ELR (cell line): ENCODE data around the gene CISD1.

ENCODE experiments used
- DNase-seq: peaks from one replicate; pipeline ENCODE4 v3.0.0-alpha.2; 2015; ENCODE audit warnings: low read depth

Gene CISD1

GRCh38 chr10:58266003-58266825, 2.7 kb upstream of the CISD1 start:
- peak; percentile 81 for DNase-seq

DNA sequence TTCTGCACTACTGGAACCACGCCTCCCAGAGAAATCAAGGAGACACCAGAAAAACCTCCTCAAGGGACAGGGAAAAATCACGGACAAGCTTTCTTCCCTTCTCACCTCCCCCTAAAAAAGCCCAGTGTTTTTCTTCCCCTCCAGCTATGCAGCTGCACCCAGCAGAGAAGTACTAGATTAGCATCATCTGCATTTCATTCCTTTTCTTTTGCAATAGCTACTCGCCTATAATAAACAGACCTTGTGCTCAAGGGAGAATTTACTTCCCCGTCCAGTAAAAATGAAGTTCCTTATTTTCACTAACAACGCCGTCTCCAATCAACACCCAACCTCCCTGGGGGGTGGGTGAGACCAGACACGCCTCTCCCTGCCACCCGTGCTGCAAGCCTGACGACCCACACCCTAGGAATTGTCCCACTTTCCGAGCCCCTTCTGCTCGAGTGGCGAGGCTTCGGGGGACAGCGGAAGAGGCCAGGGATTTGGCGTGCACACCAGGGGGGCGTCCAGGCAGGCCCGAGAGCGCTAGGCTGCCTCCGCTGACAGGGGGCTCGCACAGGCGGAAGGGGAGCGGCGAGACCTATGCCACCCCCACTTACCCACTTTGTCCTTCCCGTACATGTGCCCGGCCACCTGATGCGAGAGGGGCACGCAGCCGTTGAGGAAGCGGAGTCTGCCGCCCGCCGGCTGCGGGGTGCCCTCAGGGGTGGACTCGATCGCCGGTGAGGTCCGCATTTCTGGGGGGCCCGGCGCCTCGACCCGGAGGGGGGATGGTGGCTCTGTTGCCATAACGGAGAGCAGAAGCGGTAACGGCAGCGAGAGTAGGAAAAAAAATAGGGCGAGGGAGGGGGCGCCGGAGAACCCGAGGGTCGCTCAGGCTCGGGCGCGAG, 1.9 kb upstream of the CISD1 start:
- DNase-seq: peak; percentile 50

GRCh38 chr10:58267713-58268453, 1.1 kb upstream of the CISD1 start, which contains the start of gene IPMK:
TSS of gene IPMK (minus strand) at chr10:58267894. CDS start at chr10:58267611, 283 bp downstream.
- DNase-seq: peak; percentile 91

GRCh38 chr10:58268454-58268945, 462 bp upstream of the CISD1 start:
- DNase-seq: no peak

DNA sequence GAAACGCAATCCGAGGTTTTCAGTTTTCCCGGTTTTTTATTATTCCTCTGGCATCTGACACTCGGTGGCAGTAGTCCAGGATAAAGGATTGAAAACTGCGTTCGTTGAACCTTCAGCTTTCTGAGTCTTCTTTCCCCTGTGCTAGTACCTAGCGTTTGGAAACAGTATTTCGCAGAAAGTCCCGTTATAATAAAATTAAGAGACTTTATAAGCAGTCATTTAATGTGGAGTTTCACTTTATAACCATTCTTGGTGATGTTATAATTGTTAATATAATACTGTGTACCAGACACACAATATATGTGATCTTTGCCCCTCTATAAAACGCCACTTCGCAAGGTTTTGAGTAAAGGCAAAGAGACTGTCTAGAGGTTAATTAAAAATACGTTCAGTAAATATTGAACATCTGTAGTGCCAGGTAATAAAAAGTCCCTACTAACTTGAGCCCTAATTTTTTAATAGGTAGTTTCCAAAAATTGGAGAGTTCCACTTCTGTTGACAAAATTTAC, 874 bp downstream of the CISD1 start:
- DNase-seq: no peak

DNA sequence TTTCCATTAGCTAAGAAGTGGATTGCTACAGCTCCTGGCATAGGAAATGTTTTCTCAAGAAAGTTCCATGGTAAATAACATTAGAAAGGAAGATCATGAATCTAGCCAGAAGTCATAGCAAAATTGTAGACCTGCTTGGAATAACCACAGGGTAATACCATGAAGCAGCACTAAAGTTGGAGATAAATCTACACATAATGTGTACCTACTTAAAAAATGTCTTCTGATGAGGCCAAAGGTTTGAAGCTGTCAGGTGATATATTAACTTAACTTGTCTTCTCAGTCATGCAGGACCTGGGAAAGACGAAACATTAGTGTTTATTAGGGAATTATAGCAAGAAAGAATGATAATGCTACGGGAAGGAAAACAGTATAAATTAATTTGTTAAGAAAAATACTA, 6.3 kb downstream of the CISD1 start:
- DNase-seq: no peak

DNA sequence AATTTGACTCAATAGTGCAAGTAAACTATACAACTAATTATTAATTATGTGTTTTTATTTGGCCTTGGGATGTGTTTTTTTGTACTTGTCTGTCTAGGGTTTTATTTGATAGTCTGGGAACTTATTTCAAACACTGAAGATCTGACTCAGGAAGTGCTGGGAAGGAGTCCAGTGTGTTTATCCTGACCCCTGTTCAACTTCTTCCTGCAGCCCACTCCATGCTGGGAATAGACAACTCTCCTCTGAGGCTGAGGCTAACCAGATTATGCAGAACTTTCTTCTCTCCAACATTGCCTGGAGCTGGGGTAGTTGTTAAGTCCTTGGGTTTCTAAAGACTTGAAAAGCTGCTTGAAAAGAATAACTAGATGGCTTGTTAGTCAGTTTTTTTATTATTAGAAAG, 6.9 kb downstream of the CISD1 start:
- DNase-seq: no peak

- DNase-seq: no peak
These were observed 9.5 kb downstream of the CISD1 start for GRCh38 chr10:58278274-58278961.

DNA sequence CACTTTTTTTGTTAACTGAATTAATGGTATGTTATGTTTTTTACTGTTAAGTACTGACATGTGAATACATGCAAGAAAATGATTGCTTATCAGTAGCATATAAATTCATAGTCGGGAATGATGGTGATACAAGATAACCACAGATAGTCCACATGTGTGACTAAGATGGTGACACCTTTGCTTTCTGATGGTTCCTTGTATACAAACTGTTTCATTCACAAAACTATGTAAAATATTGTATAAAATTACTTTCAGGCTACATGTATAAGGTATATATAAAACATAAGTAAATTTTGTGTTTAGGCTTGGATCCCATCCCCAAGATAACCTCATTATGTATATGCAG, 10.0 kb downstream of the CISD1 start:
- DNase-seq: no peak

DNA sequence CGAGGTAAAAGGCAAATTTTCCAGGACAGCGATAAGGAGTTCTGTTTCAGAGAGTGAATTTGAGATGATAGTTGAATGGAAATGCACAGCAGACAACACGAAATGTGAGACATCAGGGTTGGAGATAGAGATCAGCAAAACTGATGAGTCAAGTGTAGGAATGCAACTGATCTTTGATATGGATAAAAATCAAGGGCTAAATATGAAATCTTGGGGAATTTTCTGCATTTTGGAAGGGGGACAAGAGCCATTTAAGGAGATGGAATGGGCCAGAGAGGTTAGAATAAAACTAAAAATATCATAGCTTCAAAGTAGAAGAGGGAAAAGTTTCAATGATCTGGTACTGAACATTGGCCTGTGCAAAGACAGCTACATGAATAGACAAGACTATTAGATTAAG, 11.5 kb downstream of the CISD1 start:
- peak; percentile 62 for DNase-seq

- DNase-seq: no peak
These were observed 12.3 kb downstream of the CISD1 start for GRCh38 chr10:58281092-58281752.

GRCh38 chr10:58282615-58283014, 13.7 kb downstream of the CISD1 start:
- DNase-seq: no peak

DNA sequence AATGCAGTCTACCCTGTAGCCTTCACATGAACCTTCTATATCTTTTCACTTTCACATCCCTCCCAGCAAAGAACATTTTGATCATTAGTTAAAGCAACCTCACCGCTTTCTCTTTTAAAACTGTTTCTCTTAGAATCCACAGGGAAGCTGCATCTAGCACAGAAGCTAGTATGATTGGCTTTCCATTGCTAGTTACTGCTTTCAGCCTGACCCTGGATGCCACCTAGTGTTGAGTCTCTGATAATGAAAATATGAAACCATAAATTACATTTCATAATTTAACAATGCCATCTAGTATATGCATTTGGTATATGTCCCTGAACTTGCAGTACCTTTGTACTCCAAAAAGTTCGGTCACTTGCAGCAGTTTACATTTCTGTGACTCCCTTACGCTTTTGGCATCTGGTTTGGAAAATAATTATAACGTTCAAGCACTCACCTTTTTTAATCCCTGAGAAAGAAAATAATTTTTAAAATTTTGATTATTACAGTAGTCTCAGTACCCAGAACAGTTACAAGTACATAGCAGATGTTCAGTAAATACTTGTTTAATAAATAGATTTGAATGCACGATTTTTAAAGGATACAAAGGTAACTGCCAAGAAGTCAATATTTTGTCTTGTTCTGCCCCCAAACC, 22.7 kb downstream of the CISD1 start:
- peak; percentile 74 for DNase-seq

- no peak for DNase-seq
These were observed 25.0 kb downstream of the CISD1 start for GRCh38 chr10:58293989-58294388.

GRCh38 chr10:58299580-58299979, 30.6 kb downstream of the CISD1 start:
- peak; percentile 69 for DNase-seq

GRCh38 chr10:58300676-58301075, 31.7 kb downstream of the CISD1 start:
- no peak for DNase-seq

GRCh38 chr10:58302254-58302653, 33.3 kb downstream of the CISD1 start:
- DNase-seq: no peak

GRCh38 chr10:58304099-58304633, 35.2 kb downstream of the CISD1 start:
- no peak for DNase-seq

DNA sequence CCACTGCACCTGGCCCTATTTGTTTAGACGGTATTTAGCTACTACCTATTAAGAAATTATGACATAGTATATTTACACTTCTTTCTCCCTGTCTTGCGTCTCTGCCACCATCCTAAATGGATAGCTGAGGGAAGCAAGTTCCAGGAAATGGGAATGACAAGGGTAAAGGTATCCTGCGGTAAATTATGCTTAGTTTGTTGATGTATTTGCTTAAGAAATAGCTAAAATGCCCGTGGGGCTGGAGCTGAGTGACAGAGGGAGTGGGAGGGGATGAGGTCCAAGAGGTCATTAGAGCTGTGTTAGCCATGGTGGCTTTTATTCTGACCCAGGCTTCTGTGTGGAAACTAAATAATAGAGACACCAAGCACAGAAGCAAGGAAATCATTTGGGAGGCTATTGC, 36.9 kb downstream of the CISD1 start:
- no peak for DNase-seq

- DNase-seq: no peak
These were observed 38.7 kb downstream of the CISD1 start for GRCh38 chr10:58307676-58308075.
